Keratinocyte (primary cell): ENCODE measurements around the gene AKT1S1.
"Not testable (repeated sequence)": the region's sequence is repeated elsewhere in the genome, so short reads cannot be mapped to it uniquely, and the experiment has no call there.

Source experiments
- EZH2 ChIP-seq: IDR thresholded peaks from one replicate; pipeline ENCODE4 v1.6.1; 2012; ENCODE audit warnings: inconsistent platforms, mild to moderate bottlenecking, low read length, moderate library complexity
- TF ChIP-seq, protein P1 (sequence below), 3 experiments: IDR thresholded peaks in 1 of 3; conservative IDR thresholded peaks in 1 of 3; optimal IDR thresholded peaks in 1 of 3; 2 replicates in 2 of 3; 3 replicates in 1 of 3; pipeline versions ENCODE3 to v1.5.1; 2011; ENCODE audit warnings: low read length in 3 of 3, mild to moderate bottlenecking in 3 of 3, moderate library complexity in 2 of 3, control low read depth in 1 of 3, inconsistent platforms in 1 of 3; ENCODE audit not compliant: insufficient read depth in 2 of 3; ENCODE audit errors: extremely low read depth in 1 of 3

DNA sequence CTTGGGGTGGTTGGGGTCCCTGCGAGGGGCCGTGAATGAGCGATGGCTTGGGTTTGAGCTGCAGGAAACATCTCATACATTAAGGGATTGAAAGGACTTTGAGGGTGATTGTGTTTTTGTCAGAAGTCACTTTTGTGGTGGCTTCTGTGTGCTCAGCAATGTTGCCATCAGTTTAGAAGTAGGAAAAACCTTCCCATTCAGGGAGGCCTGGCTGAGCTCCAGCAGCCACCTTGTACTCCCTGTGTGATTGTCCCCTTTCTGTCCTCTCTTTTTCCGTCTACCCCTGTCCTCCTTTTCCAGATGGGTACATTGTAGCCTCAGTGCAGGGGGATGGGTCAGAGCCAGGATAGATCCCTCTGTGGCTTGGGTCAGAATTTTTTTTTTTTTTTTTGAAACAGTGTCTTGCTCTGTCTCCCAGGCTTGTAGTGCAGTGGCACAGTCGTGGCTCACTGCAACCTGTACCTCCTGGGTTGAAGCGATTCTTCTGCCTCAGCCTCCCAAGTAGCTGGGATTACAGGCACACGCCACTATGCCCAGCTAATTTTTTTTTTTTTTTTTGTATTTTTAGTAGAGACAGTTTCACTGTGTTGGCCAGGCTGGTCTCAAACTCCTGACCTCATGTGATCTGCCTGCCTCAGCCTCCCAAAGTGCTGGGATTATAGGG lies 57.6 kb downstream of the AKT1S1 start:
- TF ChIP-seq, protein P1, sequence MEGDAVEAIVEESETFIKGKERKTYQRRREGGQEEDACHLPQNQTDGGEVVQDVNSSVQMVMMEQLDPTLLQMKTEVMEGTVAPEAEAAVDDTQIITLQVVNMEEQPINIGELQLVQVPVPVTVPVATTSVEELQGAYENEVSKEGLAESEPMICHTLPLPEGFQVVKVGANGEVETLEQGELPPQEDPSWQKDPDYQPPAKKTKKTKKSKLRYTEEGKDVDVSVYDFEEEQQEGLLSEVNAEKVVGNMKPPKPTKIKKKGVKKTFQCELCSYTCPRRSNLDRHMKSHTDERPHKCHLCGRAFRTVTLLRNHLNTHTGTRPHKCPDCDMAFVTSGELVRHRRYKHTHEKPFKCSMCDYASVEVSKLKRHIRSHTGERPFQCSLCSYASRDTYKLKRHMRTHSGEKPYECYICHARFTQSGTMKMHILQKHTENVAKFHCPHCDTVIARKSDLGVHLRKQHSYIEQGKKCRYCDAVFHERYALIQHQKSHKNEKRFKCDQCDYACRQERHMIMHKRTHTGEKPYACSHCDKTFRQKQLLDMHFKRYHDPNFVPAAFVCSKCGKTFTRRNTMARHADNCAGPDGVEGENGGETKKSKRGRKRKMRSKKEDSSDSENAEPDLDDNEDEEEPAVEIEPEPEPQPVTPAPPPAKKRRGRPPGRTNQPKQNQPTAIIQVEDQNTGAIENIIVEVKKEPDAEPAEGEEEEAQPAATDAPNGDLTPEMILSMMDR (optimal IDR thresholded peaks at IDR 0.05 in 1 of 3, IDR thresholded peaks at IDR 0.05 in 1 of 3, conservative IDR thresholded peaks at IDR 0.05 in 1 of 3; ENCODE audit: extremely low read depth in 1 of 3, insufficient read depth in 2 of 3, low read length in 3 of 3) = not testable (repeated sequence)
- not testable (repeated sequence) for TF ChIP-seq EZH2
